OCI-LY7 (cell line): ENCODE measurements around the gene PHF10. TPM values are rescaled to one million over a fixed set of nuclear protein-coding genes. Genes with fewer than 3 reads are reported as not detected.

Experiments used
- BruUV-seq: library from RNA; stranded (reverse); fragments of 400-500 nt; replicated peaks from 2 replicates; lab custom pipeline; 2021; lab: Mats Ljungman, UMichigan
- CTCF ChIA-PET: fragments of 300-600 bp; sonication (Branson Sonifier 250); formaldehyde crosslinking; loops from one replicate; lab custom pipeline; 2022; ENCODE audit warnings: antibody characterized with exemption; ENCODE audit not compliant: unreplicated experiment; lab: Charles Lee
- POLR2A ChIA-PET: fragments of 300-600 bp; sonication (Branson Sonifier 250); formaldehyde crosslinking; loops from one replicate; lab custom pipeline; 2022; ENCODE audit warnings: antibody characterized with exemption; lab: Charles Lee
- DNase-seq: peaks from one replicate; pipeline ENCODE4 v3.0.0-alpha.2; 2015; ENCODE audit warnings: low spot score
- H2AFZ ChIP-seq: fragments of 200-600 bp; sonication (generic), shearing (Covaris generic); 2 replicates; pipeline ENCODE4 v1.6.1; 2014; ENCODE audit warnings: mild to moderate bottlenecking, antibody characterized with exemption, low read length, moderate library complexity
- H3K27ac ChIP-seq: fragments of 200-600 bp; sonication (generic); 2 replicates; pipeline ENCODE4 v1.5.1; 2014; ENCODE audit warnings: mixed run types, low read depth, mild to moderate bottlenecking, moderate library complexity, low read length, inconsistent platforms; ENCODE audit not compliant: poor library complexity, severe bottlenecking
- H3K36me3 ChIP-seq: fragments of 200-600 bp; sonication (generic); 2 replicates; pipeline ENCODE4 v1.6.1; 2014; ENCODE audit warnings: mild to moderate bottlenecking, antibody characterized with exemption, low read length, moderate library complexity, mixed read lengths; ENCODE audit not compliant: insufficient read depth
- H3K4me1 ChIP-seq: fragments of 200-600 bp; sonication (generic); 2 replicates; pipeline ENCODE4 v1.5.1; 2014; ENCODE audit warnings: mild to moderate bottlenecking, low read length; ENCODE audit not compliant: insufficient read depth, poor library complexity, severe bottlenecking
- H3K4me2 ChIP-seq: fragments of 200-600 bp; sonication (generic); 2 replicates; pipeline ENCODE4 v1.6.1; 2014; ENCODE audit warnings: mild to moderate bottlenecking, low read length
- H3K4me3 ChIP-seq: fragments of 200-600 bp; sonication (generic); 2 replicates; pipeline ENCODE4 v1.5.1; 2014; ENCODE audit warnings: mild to moderate bottlenecking, low read depth, low read length; ENCODE audit not compliant: poor library complexity, severe bottlenecking
- H3K79me2 ChIP-seq: fragments of 200-600 bp; sonication (generic); 2 replicates; pipeline ENCODE4 v1.6.1; 2016; ENCODE audit warnings: low read depth, mild to moderate bottlenecking, low read length, moderate library complexity, mixed read lengths; ENCODE audit not compliant: insufficient read depth
- H3K9me2 ChIP-seq: fragments of 200-600 bp; sonication (generic); 2 replicates; pipeline ENCODE4 v1.6.1; 2016; ENCODE audit warnings: mild to moderate bottlenecking, low read length, mixed read lengths; ENCODE audit not compliant: insufficient read depth
- H3K9me3 ChIP-seq: fragments of 200-600 bp; sonication (generic); 2 replicates; pipeline ENCODE4 v1.6.1; 2014; ENCODE audit warnings: mild to moderate bottlenecking, mixed run types, low read length, mixed read lengths
- H4K20me1 ChIP-seq: fragments of 200-600 bp; sonication (generic); 2 replicates; pipeline ENCODE4 v1.6.1; 2014; ENCODE audit warnings: mild to moderate bottlenecking, antibody characterized with exemption, low read length, moderate library complexity, mixed read lengths; ENCODE audit not compliant: insufficient read depth
- CTCF ChIP-seq: fragments of 200-600 bp; sonication (generic); conservative IDR thresholded peaks from 2 replicates; pipeline ENCODE4 v1.5.1; 2014; ENCODE audit warnings: mild to moderate bottlenecking, antibody characterized with exemption, low read length, moderate library complexity, mixed read lengths
- EZH2phosphoT487 ChIP-seq: fragments of 200-600 bp; sonication (generic); IDR thresholded peaks from 2 replicates; pipeline ENCODE4 v1.6.1; 2018; ENCODE audit warnings: low read depth, borderline replicate concordance, mild to moderate bottlenecking, mixed run types, antibody characterized with exemption, low read length, moderate library complexity, mixed read lengths
- intact Hi-C: fragments of 100-400 bp; cut with micrococcal nuclease; formaldehyde crosslinking; loops from one replicate; pipeline ENCODE4 v1.10.0; 2022; ENCODE audit not compliant: unreplicated experiment
- total RNA-seq, 2 experiments: library from RNA; depleted of rRNA in 1 of 2; stranded (reverse); fragments of >200 nt in 1 of 2; shearing (Covaris generic) in 1 of 2; gene quantifications; 2 replicates each; pipeline ENCODE4 v1.2.3, GENCODE V29; 2014 to 2022

PHF10 gene
- total RNA-seq, 2 experiments from 2014 or later = 42.5 to 74.1 TPM

- ChIA-PET CTCF (interaction anchor here (0.5 kb wide), 1 partner anchor 31 kb away, joined by 3 read pairs; no protein-coding TSS in a partner anchor), POLR2A (interaction anchor here (0.7 to 1.2 kb wide), 3 partner anchors 11 to 264 kb away, joined by 3 to 4 read pairs (median 3); no protein-coding TSS in a partner anchor)
- 0 out of 2 replicates have a peak, but pooled peaks cover 6% of the 10 kb centered on the region for H3K79me2 ChIP-seq
- no peak overlapping the region for H3K27ac ChIP-seq
- no peak overlapping the region for H3K4me2 ChIP-seq
- H3K4me3 ChIP-seq = no peak overlapping the region
- peaks cover 12% of the 10 kb centered on the region; the same call in 1 of the 2 replicates for H3K9me3 ChIP-seq
- no peaks in the 10 kb centered on the region for H3K4me1 ChIP-seq
- H4K20me1 ChIP-seq = no peaks in the 10 kb centered on the region
- no peaks in the 10 kb centered on the region for H3K9me2 ChIP-seq
- no TSS peak for BruUV-seq
- H2AFZ ChIP-seq = no peak overlapping the region
- peaks cover 71% of the 10 kb centered on the region for H3K36me3 ChIP-seq
- no peak for TF ChIP-seq CTCF
- TF ChIP-seq EZH2phosphoT487 = no peak
- no peak for DNase-seq
- intact Hi-C loops = no loop called here
These were observed 31.8 kb downstream of the PHF10 start for GRCh38 chr6:169692516-169692915.

- TF ChIP-seq EZH2phosphoT487 = no peak
- TF ChIP-seq CTCF = no peak
- CTCF ChIA-PET = no interaction called here
- H4K20me1 ChIP-seq = no peaks in the 10 kb centered on the region
- intact Hi-C loops = no loop called here
- no TSS peak for BruUV-seq
- no peak overlapping the region for H3K4me3 ChIP-seq
- no peaks in the 10 kb centered on the region for H3K9me2 ChIP-seq
- H3K27ac ChIP-seq = no peak overlapping the region
- H3K9me3 ChIP-seq = peaks cover 24% of the 10 kb centered on the region
- H3K36me3 ChIP-seq = peaks cover 75% of the 10 kb centered on the region
- no peak overlapping the region for H2AFZ ChIP-seq
- POLR2A ChIA-PET = interaction anchor here (0.7 kb wide), 1 partner anchor 11 kb away, joined by 4 read pairs; the partner anchor contains the start of genes C6orf120 and WDR27
- H3K4me1 ChIP-seq = no peaks in the 10 kb centered on the region
- H3K4me2 ChIP-seq = no peak overlapping the region
- DNase-seq = no peak
- H3K79me2 ChIP-seq = 0 out of 2 replicates have a peak, but pooled peaks cover 6% of the 10 kb centered on the region
These were observed 33.0 kb downstream of the PHF10 start for GRCh38 chr6:169691260-169691659.

GRCh38 chr6:169689287-169689686 lies 35.0 kb downstream of the PHF10 start:
- no TSS peak for BruUV-seq
- TF ChIP-seq CTCF = no peak
- TF ChIP-seq EZH2phosphoT487 = no peak
- Histone ChIP-seq H3K36me3 (peaks cover 77% of the 10 kb centered on the region), H3K27ac (no peak overlapping the region), H3K9me2 (no peaks in the 10 kb centered on the region), H3K79me2 (0 out of 2 replicates have a peak, but pooled peaks cover 6% of the 10 kb centered on the region), H4K20me1 (no peaks in the 10 kb centered on the region), H3K4me1 (no peaks in the 10 kb centered on the region), H3K9me3 (peaks cover 31% of the 10 kb centered on the region), H3K4me3 (no peak overlapping the region), H2AFZ (no peak overlapping the region), H3K4me2 (no peak overlapping the region)
- ChIA-PET CTCF (no interaction called here), POLR2A (no interaction called here)
- DNase-seq = no peak
- intact Hi-C loops = no loop called here
